GM20431 (cell line): ENCODE results near the gene ITGB8.

Experiments used
- in situ Hi-C: fragments of 300-500 bp; cut with MseI, MboI; formaldehyde crosslinking; loops from one replicate; pipeline ENCODE4 v1.15.0; 2020; ENCODE audit warnings: low sequenced_read_pairs; ENCODE audit not compliant: unreplicated experiment

Gene ITGB8

DNA sequence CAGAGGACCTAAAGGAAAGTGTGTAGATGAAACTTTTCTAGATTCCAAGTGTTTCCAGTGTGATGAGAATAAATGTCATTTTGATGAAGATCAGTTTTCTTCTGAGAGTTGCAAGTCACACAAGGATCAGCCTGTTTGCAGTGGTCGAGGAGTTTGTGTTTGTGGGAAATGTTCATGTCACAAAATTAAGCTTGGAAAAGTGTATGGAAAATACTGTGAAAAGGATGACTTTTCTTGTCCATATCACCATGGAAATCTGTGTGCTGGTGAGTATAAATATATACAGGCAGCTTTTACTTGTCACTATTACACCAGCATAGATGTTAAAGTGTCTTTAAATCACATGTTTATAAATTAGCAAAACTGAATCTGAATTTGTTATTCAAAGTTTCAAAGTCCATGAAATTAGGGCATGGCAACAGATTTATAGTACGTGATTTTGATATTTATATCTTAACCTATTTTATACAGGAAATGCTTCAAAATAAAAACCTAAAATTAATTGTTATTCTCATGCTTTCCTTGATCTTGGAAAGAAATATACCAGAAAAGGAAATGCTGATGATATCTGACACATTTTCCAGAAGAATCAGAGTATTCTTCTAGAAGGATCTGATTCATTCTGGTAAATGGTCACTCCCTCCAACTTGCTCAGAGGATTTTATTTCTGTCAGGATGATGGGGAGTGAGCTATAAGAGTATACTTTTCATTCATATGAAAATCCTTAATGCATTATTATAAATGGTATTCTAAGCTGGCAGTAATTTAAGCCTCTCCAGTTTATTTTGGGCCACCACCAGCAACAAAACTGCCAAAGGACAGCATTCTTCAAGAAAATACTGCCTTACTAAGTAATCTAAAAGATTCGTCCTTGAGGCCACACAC is 71.4 kb downstream of the ITGB8 start:
- in situ Hi-C loops = no loop called here

DNA sequence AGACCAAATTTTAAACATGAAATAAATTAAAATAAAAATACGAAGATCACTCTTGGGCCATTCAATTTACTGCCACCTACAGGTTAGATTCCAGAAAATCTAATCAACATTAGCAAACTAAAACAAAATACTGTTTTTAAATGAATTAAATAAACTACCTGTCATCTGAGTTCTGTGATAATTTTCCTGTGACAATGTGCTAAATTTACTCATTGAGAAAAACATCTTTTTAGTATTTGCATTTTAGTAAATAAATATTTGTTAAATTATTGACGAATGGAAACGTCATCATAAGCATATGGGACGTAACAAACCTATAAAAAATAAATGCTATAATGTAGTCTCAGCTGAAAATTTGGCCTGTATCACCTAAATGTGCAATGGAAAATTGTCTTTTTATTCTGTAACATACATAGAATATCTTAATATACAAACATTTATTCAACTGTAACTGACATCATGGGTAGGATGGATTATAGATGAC is 72.1 kb downstream of the ITGB8 start:
- in situ Hi-C loops = no loop called here

GRCh38 chr7:20403331-20403730 is 72.6 kb downstream of the ITGB8 start:
- in situ Hi-C loops = no loop called here

- in situ Hi-C loops = no loop called here
Measured at GRCh38 chr7:20404320-20404719, 73.6 kb downstream of the ITGB8 start.

- in situ Hi-C loops = no loop called here
Measured at GRCh38 chr7:20407585-20408466, 77.1 kb downstream of the ITGB8 start.

- in situ Hi-C loops = no loop called here
Measured at GRCh38 chr7:20408467-20408826, 77.7 kb downstream of the ITGB8 start.

DNA sequence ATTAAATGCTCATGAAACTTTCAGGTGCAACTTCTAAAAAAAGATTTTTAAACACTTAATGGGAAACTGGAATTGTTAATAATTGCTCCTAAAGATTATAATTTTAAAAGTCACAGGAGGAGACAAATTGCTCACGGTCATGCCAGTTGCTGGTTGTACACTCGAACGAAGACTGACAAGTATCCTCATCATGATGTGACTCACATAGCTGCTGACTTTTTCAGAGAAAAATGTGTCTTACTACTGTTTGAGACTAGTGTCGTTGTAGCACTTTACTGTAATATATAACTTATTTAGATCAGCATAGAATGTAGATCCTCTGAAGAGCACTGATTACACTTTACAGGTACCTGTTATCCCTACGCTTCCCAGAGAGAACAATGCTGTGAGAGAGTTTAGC is 79.3 kb downstream of the ITGB8 start:
- in situ Hi-C loops = no loop called here

DNA sequence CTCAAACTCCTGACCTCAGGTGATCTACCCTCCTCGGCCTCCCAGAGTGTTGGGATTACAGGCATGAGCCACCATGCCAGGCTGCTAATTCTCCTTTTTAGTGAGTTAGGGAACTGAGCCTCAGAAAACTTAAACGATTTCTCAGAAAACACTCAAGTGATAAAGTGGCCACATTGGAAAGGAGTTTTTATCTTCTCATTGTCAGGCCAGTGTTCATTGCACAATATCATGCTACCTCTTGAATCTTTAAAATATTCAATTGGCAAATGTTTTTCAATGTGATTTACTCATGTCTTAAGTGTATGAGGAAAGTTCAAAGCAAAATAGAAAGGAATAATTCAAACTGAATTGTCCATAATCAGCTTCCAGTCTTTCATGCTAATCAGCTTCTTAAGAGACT is 80.7 kb downstream of the ITGB8 start:
- in situ Hi-C loops = no loop called here

DNA sequence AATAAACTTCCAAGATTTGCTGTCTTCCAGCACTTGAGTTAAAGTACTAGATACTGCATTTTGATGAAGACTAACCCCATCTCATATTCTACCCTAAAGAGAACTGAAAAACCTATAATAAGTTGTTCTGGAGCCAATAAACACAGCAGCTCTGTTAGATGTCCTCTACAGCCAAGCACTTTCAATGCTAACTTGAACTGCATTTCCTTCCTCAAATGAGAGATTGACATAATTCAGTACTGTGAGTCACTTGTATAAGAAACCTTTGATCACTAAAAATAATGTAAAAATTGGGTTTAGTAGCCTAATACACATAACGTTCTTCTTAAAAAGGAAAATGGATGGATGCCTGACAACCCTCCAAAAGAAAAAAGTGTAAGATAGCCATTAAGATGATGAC is 81.3 kb downstream of the ITGB8 start:
- in situ Hi-C loops = no loop called here

DNA sequence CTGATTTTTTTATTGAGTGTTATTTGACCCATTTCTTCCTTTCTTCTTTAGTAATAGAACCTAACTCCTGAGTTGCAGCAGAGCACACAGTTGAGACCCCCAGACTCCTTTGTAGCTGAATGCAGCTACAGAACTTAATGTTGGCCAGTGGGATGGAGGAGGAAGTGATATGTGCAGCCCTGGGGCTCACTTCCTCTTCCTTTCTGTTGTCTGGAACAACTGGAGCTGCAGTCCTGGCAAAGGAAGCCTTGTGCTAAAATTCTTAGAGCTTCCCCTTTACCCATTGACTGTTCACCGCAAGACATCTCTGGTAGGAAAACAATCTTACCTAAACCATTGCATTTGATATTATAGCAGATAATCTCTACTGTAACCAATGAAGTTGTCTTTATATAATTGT is 86.6 kb downstream of the ITGB8 start:
- in situ Hi-C loops = no loop called here

- in situ Hi-C loops = no loop called here
Measured at GRCh38 chr7:20417675-20418382, 87.1 kb downstream of the ITGB8 start.

GRCh38 chr7:20424500-20424899 is 93.8 kb downstream of the ITGB8 start:
- in situ Hi-C loops = no loop called here

DNA sequence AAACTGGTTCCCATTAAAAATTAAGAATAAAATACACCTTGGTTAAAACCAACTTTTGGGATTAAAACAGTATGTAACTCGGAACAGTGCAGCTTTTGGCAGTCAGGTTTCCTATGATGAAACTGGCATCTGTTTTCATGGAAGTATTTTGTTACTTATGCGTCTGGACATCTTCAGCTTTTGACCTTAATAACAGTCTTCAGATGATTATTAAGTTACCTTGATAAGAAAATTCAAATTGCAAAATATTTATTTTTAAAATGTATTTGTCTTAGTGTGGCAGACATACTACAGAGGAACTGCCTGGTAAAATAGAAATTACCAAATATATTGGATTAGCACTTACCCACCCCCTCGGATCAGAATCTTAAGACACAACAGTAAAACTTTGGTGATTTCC is 100.0 kb downstream of the ITGB8 start:
- in situ Hi-C loops = no loop called here

DNA sequence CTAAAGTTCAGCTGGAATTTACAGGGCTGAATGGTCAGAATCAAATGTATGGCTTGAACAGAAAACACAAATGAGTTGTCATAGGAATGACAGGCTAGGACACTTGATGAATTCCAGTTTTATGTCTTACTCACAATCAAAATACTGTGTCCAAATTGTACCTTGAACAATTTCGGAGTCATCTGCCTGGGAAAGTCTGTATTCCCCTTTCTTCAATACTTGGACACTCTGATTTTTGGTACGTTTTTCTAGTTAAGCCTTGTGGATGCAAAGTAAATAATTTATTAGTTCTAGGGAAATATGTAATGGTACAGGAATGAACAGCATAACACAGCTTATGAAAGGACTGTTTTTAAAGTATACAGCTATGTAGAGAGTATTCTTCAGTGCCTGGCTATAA is 100.4 kb downstream of the ITGB8 start:
- in situ Hi-C loops = no loop called here

DNA sequence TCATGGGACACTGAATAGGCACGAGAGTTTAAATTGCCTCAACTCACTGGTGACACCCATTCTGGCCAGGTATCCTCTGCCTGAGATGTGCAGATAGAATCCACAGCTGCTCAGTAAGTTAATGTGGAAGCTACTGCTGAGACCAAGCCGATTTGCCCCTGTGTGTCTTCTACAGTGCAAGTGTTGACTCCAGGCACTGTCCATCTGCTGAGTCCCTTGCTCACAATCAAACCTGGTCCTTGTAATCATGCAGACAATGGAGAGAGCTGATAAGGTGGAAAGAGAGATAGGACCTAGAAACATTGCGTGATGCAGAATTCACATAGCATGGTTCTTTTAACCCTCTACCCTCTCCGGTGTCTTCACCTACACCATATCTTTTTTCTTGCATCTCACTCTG is 101.4 kb downstream of the ITGB8 start:
- in situ Hi-C loops = no loop called here

GRCh38 chr7:20435305-20435704 is 104.6 kb downstream of the ITGB8 start:
- in situ Hi-C loops = no loop called here

DNA sequence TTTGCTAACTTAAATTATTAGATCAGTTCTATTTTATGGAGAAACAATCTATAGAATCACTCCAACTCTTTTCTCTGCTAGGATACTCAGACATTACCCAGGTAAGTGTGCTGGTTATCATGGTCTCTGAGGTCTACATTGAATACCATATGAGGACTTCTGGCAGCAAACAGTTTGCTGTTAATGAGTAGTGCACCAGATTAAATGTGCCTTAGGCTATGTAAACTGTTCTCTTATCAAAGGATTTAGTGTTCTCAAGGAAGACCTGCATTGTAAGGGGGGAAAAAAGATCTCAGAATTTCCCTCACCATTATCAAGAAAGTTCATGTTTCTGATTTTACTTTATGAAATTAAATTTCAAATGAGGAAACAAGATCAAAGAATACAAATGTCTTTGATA is 107.5 kb downstream of the ITGB8 start:
- in situ Hi-C loops = no loop called here

GRCh38 chr7:20438694-20439376 is 108.1 kb downstream of the ITGB8 start:
- in situ Hi-C loops = no loop called here

- in situ Hi-C loops = no loop called here
Measured at GRCh38 chr7:20439416-20440185, 108.9 kb downstream of the ITGB8 start.
